HepG2 (cell line): ENCODE measurements around the gene SH3GL1. TPM values are rescaled to one million over a fixed set of nuclear protein-coding genes. Genes with fewer than 3 reads are reported as not detected.

Source experiments
- ATF4 ChIP-seq, 2 experiments: fragments of 450-650 bp in 1 of 2; sonication (generic) in 1 of 2; formaldehyde crosslinking; IDR thresholded peaks; 2 replicates each; pipeline versions ENCODE4 v1.5.0 to v1.8.0; 2020 to 2022; ENCODE audit warnings: mild to moderate bottlenecking in 1 of 2, missing genetic modification reagents in 1 of 2
- CERS6 ChIP-seq: sonication (generic); formaldehyde crosslinking; IDR thresholded peaks from 2 replicates; pipeline ENCODE4 v1.5.0; 2020; ENCODE audit warnings: missing genetic modification reagents
- FUBP1 ChIP-seq: sonication (generic); formaldehyde crosslinking; IDR thresholded peaks from 2 replicates; pipeline ENCODE4 v1.5.1; 2020; ENCODE audit warnings: missing genetic modification reagents, mild to moderate bottlenecking, borderline replicate concordance
- HDAC2 ChIP-seq: sonication (generic); formaldehyde crosslinking; IDR thresholded peaks from 2 replicates; pipeline ENCODE4 v1.4.0; 2020; ENCODE audit warnings: missing genetic modification reagents
- HMGXB3 ChIP-seq: sonication (generic); formaldehyde crosslinking; IDR thresholded peaks from 2 replicates; pipeline ENCODE4 v1.4.0; 2020; ENCODE audit warnings: missing genetic modification reagents, borderline replicate concordance
- HNRNPLL ChIP-seq: fragments of 200-400 bp; formaldehyde crosslinking; IDR thresholded peaks from 2 replicates; pipeline ENCODE4 v1.6.1; 2017; ENCODE audit warnings: mild to moderate bottlenecking, low read depth, low read length; ENCODE audit not compliant: poor library complexity, severe bottlenecking
- NCOA1 ChIP-seq: sonication (generic); formaldehyde crosslinking; IDR thresholded peaks from 2 replicates; pipeline ENCODE4 v1.9.0; 2021; ENCODE audit warnings: missing genetic modification reagents
- TRIM22 ChIP-seq: fragments of 450-650 bp; IDR thresholded peaks from 2 replicates; pipeline ENCODE4 v1.6.1; 2017
- ZBTB33 ChIP-seq: sonication (generic); formaldehyde crosslinking; IDR thresholded peaks from 2 replicates; pipeline ENCODE4 v1.4.0; 2020; ENCODE audit warnings: missing genetic modification reagents
- ZKSCAN8 ChIP-seq: IDR thresholded peaks from 2 replicates; pipeline ENCODE4 v1.6.1; 2016; ENCODE audit warnings: borderline replicate concordance, missing genetic modification reagents, missing compliant biosample characterization
- ZMAT3 ChIP-seq: sonication (generic); formaldehyde crosslinking; conservative IDR thresholded peaks from 2 replicates; pipeline ENCODE4 v1.7.0; 2021; ENCODE audit warnings: missing genetic modification reagents
- ZNF12 ChIP-seq: sonication (generic); formaldehyde crosslinking; IDR thresholded peaks from 2 replicates; pipeline ENCODE4 v1.5.0; 2020; ENCODE audit warnings: missing genetic modification reagents
- ZNF225 ChIP-seq: sonication (generic); formaldehyde crosslinking; IDR thresholded peaks from 2 replicates; pipeline ENCODE4 v1.4.0; 2020; ENCODE audit warnings: mild to moderate bottlenecking, missing genetic modification reagents
- ZNF253 ChIP-seq: sonication (generic); formaldehyde crosslinking; IDR thresholded peaks from 2 replicates; pipeline ENCODE4 v1.8.0; 2022; ENCODE audit warnings: mild to moderate bottlenecking, missing genetic modification reagents, borderline replicate concordance
- ZNF296 ChIP-seq: sonication (generic); formaldehyde crosslinking; conservative IDR thresholded peaks from 2 replicates; pipeline ENCODE4 v1.5.0; 2020; ENCODE audit warnings: mild to moderate bottlenecking, missing genetic modification reagents
- ZNF660 ChIP-seq: sonication (generic); formaldehyde crosslinking; IDR thresholded peaks from 2 replicates; pipeline ENCODE4 v1.5.1; 2020; ENCODE audit warnings: mild to moderate bottlenecking, low read depth, missing genetic modification reagents, borderline replicate concordance
- polyA plus RNA-seq, 8 experiments: library from polyadenylated mRNA; depleted of rRNA in 3 of 8; stranded (reverse) in 7 of 8; unstranded in 1 of 8; fragments of >200 nt; fragmentation: Illumina TruSeq in 4 of 8; extraction: Trizol in 4 of 8; gene quantifications; 2 replicates each; pipeline versions ENCODE4 v1.2.1 to v1.2.3, GENCODE V29; 2011 to 2016; ENCODE audit warnings: low read depth in 4 of 8, missing spikeins in 1 of 8, mixed read lengths in 1 of 8; ENCODE audit not compliant: insufficient read depth in 1 of 8
- total RNA-seq, 5 experiments: library from RNA; depleted of rRNA; stranded (reverse); fragments of >200 nt; fragmentation: Illumina TruSeq; extraction: Trizol; gene quantifications; 2 replicates each; pipeline ENCODE4 v1.2.3, GENCODE V29; 2016; ENCODE audit warnings: low read depth in 1 of 5

Gene SH3GL1
- total and polyA plus RNA-seq, 2 of the 13 experiments (the other 11 are each of a cell fraction or from before 2014, with no cell fraction given): 33.0 to 45.1 TPM

- TF ChIP-seq HMGXB3 (CRISPR knock-in tag) (peak; percentile 49; the same call in 1 of the 2 replicates), ZNF253 (CRISPR knock-in tag) (no peak), ZBTB33 (peak; percentile 63; the same call in 1 of the 2 replicates), ZKSCAN8 (CRISPR knock-in tag) (peak; percentile 79; the same call in 1 of the 2 replicates), ZNF225 (CRISPR knock-in tag) (peak; percentile 29; the same call in 1 of the 2 replicates), ZNF660 (CRISPR knock-in tag) (no peak), TRIM22 (no peak), ZNF296 (CRISPR knock-in tag) (0 out of 2 replicates have a peak, but pooled peaks have one; percentile 68), ZNF12 (peak; percentile 33; the same call in 1 of the 2 replicates), ZMAT3 (CRISPR knock-in tag) (peak; percentile 31; the same call in 1 of the 2 replicates), HDAC2 (CRISPR knock-in tag) (peak; percentile 86), ATF4 (CRISPR knock-in tag; IDR thresholded peaks at IDR 0.05) (0 out of 4 replicates have a peak, but pooled peaks of 1 of the 2 experiments have one; percentile 33), CERS6 (CRISPR knock-in tag) (no peak), NCOA1 (CRISPR knock-in tag) (no peak), FUBP1 (CRISPR knock-in tag) (no peak), HNRNPLL (no peak)
These were observed 9.6 kb downstream of the SH3GL1 start (continued) for GRCh38 chr19:4390567-4391305.
